ENCODE results near the gene XCL2.

Gene XCL2

DNA sequence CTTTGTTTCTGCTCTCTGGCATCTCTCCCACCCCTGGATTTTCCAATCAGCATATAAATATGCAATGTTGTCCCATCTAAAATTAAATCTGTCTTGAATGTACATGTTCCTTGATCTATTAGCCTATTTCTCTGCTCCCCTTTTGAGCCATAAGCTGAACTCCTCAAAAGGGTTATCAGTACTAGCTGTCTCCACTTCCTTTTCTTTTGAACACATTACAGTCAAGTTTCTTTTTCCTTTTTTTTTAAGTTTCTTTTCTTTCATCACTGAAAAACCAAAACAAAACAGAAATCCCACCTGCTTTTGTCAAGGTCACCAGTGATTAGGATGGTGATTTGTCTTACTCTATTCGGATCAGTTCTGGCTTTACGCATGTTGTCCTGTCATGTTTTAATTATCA lies 29.3 kb downstream of the XCL2 start:
- no peak for DNase-seq (ENCODE audit: low read depth, low spot score)

DNA sequence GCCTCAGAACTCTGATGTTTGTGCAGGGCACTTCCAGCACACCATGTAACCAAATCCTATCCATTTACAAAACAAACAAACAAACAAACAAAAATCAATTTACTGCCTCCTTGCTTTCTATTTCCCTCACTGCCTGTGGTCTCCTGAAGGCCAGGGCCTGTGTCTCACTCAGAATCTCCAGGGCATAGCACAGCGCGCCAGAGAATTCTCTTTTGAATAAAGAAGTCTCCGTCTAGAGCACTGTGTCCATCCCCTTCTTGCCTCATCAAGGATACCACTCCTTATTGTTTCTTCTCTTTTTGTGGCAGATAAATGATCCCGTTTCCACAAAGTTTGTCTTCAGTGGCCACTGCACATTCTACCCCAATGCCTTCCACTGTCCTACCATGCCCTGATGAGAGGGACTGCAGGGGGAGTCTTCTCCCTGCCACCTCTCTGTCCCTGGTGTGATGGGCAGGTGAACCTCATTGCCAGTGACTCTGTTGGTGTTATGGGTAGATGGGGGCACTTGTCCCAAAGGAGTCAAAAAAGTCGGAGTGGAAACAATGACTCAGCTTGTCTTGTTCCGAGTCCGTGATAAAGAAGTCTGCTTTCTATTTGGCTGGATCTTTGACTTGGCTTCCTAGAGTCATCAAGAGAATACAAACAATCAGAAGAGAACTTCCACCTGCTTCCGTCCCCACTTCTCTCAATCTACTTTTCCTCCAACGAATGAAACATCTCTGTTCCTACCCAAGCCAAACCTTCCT lies 30.0 kb downstream of the XCL2 start:
- DNase-seq (ENCODE audit: low read depth, low spot score): no peak

DNA sequence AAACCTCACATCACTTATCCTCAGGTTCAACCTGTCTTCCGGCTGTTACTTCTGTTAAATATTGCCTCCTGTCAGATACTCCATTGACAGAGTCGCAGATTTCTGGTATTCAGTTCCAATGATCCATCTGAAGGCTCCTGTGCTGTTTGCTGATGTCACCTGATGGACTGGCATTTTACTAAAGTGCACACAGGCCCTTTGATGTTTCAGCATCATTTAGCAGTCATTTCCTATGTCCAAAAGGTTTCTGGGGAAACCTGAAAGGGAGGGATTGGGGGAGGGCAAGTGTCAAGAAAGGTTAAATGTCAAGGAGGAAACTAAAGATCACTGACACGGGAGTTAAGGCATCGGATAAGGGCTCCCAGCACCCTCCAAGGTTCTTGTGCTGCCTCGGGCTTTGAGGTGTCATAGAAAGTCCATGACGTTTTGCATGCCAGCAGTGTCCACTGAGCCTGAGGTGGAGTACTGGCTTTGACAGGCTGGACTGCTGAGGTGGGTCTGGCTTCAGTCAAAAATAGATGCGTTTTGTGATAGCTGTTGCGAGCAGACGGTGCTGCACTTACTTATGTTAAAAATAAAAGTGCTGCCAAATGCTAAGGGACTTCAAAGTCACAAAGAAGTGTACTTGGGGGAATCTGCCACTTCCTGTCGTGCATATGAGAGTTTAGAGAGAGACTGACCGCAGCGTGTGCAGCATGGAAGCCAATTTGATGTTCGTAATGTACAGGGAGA lies 30.8 kb downstream of the XCL2 start:
- no peak for DNase-seq (ENCODE audit: low read depth, low spot score)

DNA sequence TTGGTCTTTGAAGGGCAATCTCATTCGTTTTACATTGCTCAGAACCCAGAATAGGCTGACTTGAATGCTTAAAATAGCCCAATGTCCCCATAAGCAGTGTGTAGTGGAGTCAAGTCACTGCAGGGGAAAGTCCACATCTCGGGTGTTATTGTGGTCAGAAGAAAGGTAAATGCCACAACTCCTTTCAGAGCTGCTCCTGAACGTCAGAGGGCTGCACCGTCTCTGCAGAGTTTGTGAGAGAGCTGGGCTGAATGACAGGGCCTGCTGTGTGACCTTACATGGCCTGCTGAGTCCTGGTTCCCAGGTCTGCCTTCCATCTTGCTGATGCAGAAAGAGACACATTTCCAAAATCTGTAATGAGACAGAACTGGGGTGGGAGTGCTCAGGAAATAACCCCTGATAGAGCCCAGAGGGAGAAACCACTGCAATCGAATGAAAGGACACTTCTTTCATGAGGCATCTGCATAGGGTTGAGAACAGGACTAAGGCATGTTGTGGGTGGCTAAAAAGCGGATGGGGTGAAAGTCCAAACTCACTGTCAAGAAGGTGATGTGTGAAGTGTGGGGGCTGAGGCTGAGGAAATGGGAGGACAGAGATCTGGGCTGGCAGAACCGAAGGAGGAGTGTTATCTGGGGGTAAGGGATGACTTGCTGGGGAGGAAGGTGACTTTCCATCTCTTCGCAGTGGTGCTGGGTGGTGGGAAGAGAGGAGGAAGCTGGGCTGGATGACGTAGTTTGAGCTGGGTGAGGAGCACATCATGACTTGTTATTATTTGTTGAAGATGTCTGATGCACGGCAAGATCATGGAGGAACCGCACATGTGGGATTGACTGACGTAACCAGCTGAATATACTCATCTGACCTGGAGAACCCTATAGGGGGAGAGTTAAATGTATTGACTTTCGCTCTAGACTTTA lies 33.7 kb downstream of the XCL2 start:
- DNase-seq (ENCODE audit: low read depth, low spot score): no peak

DNA sequence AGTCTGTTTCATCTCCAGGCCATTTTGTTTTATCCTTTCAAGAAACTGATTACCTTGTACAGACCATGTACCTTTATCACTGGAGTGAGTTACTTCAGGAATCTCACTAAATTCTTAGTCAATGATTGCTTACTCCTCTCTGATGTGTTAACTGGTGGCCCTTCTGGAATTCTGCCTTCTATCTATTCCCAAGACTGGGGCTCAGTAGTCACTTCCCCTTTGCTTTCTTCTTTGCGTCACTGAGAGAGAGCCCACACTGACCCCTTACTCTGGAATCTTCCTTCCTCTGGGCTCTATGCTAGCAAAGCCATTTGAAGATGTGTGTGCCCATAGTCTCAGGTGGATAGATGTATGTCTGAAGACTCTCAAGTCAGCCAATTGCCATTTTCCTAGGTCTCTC lies 34.6 kb downstream of the XCL2 start:
- no peak for DNase-seq (ENCODE audit: low read depth, low spot score)

DNA sequence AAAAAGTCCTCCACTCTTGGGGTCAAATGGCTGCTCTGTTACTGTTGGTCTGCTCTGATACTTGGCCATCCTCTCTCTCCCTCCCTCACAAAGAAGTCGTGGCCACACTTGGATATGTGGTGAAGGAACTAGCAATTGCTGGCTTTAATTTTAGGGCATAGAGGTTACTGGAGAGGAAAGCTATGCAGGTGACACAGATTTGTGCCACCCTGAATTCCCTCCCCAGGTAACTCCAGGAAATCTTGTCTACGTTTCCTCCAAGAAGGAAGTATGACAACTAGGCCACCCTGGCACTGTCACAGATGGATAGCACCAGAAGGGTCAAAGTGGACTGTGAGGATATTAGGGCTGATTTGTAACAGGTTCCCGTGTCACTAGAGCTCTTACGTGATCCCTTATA lies 36.0 kb downstream of the XCL2 start:
- DNase-seq (ENCODE audit: low read depth, low spot score): no peak

DNA sequence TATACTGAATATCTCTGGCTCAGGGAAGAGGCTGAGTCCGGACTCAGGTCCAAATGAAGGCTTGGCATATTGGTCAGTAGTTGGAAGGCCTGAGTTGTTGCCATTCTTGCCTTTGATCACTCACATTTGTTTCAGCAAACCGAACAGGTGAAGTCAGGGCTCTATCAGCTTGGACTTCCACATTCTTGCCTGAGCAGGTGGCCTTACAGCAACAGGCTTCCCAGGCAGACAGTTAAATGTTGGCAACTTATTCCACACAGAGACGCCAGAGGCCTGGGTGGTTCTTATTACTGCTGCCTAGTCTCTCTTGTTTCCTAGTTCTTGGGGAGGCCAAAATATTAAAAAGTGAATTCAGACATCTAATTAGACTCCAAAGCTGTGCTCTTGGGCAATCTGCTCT lies 36.6 kb downstream of the XCL2 start:
- no peak for DNase-seq (ENCODE audit: low read depth, low spot score)

DNA sequence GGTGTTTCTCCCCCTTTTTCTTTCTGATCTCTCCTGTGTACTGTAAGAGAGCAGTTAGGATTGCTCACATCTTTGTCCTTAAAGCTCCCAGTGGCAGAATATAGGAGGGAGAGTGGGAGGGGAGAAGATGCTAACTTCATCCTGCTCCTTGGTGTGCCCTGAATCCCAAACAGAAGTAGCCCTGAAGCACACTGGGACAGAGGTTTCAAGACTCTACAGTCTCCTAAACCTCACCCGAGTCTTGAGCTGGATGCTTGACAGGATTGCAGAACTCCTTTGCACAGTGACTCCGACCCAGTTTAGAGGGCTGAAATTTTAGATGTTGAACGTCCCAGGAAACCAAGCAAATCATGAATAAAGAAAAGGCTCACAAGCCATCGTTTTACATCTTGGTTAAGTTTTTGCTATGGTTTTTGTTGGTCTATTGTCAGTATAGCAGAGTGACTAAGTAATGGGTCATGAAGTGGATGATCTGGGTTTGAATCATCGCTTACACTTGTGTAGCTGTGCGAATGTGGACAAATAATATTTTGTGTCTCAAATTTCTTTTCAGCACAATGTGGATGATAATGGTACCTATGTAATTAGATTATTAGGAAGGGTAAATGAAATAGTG lies 37.5 kb downstream of the XCL2 start:
- DNase-seq (ENCODE audit: low read depth, low spot score): no peak

DNA sequence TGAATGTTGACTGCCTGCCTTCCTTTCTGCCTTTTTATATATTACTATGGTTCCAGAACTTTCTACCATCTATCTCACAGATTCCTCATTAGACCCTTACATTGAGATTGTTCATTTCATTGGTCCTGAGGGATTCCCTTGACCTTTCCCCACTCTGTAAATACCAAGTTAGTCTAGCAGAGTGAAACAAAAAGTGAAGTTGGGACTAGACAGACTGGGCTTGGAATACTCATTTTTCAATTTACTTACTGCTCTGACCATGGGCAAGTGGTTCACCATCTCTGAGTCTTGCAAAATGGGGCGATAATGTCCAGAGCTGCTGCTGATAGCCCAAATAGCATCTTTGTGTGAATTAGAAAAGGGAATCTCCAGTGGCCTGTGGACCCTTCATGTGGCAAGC lies 38.8 kb downstream of the XCL2 start:
- DNase-seq (ENCODE audit: low read depth, low spot score): no peak

DNA sequence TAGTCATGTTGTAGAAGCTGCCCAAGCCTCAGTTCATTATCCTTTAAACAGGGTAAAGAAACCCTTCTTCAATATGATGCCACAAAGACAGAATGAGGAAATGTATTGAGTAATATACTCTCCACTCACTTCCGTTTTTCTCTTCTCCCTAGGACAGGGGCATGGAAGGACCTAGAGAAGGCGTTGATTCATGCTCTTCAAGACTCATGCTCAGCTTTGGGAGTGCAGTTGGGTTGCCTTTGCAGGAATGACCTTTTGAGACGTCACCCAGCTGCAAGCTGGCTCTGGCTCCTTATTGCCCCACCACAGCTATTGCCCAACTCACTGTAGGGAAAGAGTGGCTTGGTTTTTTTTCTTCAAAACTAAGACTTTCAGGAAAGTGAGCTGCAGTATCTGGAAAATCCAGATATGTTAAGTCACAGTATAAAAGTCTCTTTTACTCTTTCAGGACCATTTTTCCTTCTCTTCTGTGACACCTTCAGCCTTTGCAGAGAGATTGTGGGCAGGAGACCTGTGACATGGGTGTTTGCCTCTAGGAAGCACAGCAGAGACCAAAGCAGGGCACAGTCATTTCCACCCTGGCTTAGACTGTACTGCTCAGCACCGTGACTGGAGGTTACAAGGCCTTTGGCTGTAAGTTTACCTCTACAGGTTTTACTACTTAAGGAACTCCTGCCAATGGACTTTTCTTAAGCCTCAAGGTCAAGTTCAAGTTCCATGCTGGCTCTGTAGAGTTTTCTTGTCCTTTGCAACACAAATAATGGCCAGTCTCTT lies 39.5 kb downstream of the XCL2 start:
- DNase-seq (ENCODE audit: low read depth, low spot score): no peak

DNA sequence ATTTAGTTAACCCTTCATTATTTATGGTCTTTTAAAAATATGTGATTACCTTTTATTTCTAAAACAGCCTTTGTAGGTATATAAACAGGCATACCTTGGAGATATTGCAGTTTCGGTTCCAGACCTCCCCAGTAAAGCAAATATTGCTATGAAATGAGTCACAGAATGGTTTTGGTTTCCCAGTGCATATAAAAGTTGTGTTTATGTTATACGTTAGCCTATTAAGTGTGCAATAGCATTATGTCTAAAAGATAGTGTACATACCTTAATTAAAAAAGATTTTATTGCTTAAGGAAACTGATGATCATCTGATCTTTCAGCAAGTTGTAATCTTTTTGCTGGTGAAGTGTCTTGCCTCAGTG lies 44.1 kb downstream of the XCL2 start:
- no peak for DNase-seq (ENCODE audit: low read depth, low spot score)

DNA sequence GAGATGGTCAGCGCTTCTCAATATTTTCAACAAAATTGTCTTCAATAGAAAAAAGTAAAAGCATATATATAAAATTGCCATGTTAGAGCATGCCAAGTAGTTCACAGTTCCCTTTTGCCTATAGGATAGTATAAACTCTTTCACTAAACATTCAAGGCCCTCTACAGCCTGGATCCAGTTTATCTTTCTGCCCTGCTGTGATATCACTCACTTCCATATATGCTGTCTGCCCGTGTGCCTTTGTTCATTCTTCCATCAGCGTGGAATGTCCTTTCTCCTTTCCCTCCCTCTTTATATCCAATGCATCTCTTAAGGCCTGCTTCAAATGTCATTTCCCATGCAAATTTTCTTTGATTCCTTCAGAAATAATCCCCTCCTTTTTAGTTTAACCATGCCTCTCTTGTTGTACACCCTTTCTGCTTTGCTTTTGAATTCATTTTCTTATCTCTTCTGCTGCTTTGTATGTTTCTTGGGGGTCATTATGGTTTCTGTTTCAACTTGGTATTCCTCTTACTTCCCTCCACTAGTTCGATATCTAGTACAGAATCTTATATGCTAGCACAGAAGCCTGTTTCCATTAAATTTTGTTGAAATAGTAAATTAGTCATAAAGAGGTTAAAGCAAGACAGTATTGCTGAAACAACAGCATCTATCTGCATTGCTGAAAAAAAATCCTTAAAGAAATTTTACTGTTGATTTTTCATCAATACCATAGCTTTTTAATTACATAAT lies 44.7 kb downstream of the XCL2 start:
- no peak for DNase-seq (ENCODE audit: low read depth, low spot score)

DNA sequence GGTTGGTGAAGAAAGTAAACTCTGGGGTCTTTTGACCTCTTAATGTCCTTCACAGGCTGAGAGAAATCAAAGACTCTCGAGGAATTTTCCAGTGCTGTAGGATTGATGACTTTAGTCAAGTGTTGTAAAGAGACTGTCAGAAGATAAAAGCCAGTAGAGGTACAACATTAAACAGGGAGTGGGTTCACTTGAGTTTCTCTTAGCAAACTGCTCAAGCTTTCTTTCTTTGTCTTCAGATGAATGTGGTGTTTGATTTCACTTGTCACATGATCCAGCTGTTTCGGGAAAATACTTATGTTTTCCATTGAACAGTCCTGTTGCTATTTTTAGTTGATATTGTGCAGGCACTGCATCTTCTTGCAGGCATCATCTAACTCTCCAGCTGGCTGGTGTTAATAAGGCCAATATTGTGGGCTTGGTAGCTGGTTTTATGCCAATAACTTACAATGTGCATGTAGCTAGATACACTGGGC lies 45.6 kb downstream of the XCL2 start:
- DNase-seq (ENCODE audit: low read depth, low spot score): no peak

DNA sequence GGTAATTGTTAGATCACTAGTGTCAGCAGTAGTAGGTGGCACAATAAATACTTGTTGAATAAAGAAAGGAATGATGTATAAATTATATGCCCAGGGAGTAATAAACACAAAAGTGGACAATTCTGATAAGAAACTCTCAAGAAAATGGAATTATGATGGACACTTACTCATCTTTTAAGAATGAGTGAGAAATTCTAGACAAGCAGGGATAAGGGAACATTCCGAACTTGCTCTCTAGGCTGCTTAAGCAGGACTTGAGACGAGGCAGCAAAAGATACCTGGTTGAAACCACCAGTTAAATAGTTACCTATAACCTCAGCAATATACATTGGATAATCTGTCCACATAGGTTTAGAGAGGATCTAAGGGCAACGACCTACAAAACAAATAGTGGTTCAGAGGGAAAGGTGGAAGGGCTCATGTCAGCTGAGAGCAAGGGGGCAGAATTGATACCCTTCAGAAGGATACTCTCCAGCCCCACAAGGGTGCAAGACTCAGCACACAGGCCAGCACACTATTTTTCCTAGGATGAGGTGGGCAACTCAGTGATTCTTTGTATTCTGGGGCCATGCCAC lies 46.3 kb downstream of the XCL2 start:
- no peak for DNase-seq (ENCODE audit: low read depth, low spot score)

DNA sequence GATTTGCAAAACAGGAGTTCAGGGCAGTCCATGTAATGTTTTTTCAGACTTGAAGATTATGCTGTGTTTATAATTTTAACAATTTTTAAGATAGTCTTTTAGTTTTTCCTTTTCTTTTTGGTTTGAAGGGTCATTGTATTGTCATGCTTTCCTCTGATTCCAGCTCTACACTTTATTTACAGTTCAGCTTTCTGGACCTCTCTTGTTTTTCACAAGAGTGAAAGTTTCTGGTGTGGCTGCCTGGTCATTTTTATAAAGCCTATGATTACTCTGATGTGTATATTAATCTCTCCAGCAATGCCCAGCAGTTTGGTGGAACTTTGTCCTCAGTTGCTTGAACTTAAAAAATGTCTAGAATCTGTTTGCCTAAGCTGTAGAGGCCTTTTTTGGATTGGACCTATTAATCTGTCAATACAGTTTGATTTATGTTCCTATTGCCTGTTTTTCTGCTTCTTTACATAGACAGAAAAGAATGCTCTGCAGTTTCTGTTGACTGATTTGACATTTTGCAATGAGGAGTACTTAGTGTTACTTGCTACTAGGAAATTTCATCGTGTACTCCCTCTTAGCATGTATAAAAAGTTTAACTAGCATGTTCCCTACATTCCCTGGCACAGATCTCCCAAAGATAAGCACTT lies 52.2 kb downstream of the XCL2 start:
- DNase-seq (ENCODE audit: low read depth, low spot score): no peak
